Lung (tissue), 12 donors: Measurements from ENCODE around the gene BAZ2A. TPM values are rescaled to one million over a fixed set of nuclear protein-coding genes. Genes with fewer than 3 reads are reported as not detected.

Source experiments
- ATAC-seq: fragments of 200-7000 bp; cut with Tn5 transposase; one replicate; pipeline ENCODE4 v1.9.1; 2020; ENCODE audit warnings: moderate number of reproducible peaks; ENCODE audit not compliant: insufficient read depth, low FRiP score
- DNase-seq, 3 donors: peaks; one replicate each; pipeline ENCODE4 v3.0.0-alpha.2; 2013 to 2017
- H3K27ac ChIP-seq, 2 donors: one replicate each; pipeline ENCODE4 v1.5.1; 2013; ENCODE audit warnings: mild to moderate bottlenecking in 2 of 2, moderate library complexity in 2 of 2, control low read depth in 1 of 2, inconsistent platforms in 1 of 2, low read depth in 1 of 2, low read length in 1 of 2
- H3K27me3 ChIP-seq, 3 donors: one replicate each; pipeline ENCODE4 v1.5.1; 2013; ENCODE audit warnings: low read length in 2 of 3; ENCODE audit not compliant: control insufficient read depth in 3 of 3, insufficient read depth in 3 of 3
- H3K36me3 ChIP-seq, 4 donors: one replicate each; pipeline ENCODE4 v1.5.1; 2013; ENCODE audit warnings: low read length in 4 of 4, mild to moderate bottlenecking in 1 of 4, moderate library complexity in 1 of 4; ENCODE audit not compliant: control insufficient read depth in 4 of 4, insufficient read depth in 4 of 4
- H3K4me1 ChIP-seq, 5 donors: one replicate each; pipeline ENCODE4 v1.5.1; 2013; ENCODE audit warnings: low read length in 5 of 5, mild to moderate bottlenecking in 2 of 5, moderate library complexity in 1 of 5; ENCODE audit not compliant: control insufficient read depth in 5 of 5, insufficient read depth in 5 of 5
- H3K4me3 ChIP-seq: one replicate; pipeline ENCODE4 v1.5.1; 2013; ENCODE audit warnings: mild to moderate bottlenecking, control low read depth, moderate library complexity
- H3K9ac ChIP-seq, 2 donors: one replicate each; pipeline ENCODE4 v1.5.1; 2013; ENCODE audit warnings: low read length in 2 of 2, control low read depth in 1 of 2; ENCODE audit not compliant: insufficient read depth in 1 of 2
- H3K9me3 ChIP-seq, 4 donors: one replicate each; pipeline ENCODE4 v1.5.1; 2013; ENCODE audit warnings: low read length in 3 of 4, mild to moderate bottlenecking in 1 of 4, moderate library complexity in 1 of 4; ENCODE audit not compliant: control insufficient read depth in 4 of 4, insufficient read depth in 3 of 4
- WGBS, 2 donors: extraction: QIAGEN DNeasy Blood & Tissue Kit; methylation state at CpG; one replicate each; pipeline ENCODE4 v1.1.7; 2013; 5-methylcytosine and 5-hydroxymethylcytosine counted together
- polyA plus RNA-seq, 2 donors: library from polyadenylated mRNA; stranded (reverse); fragments of 200-250 nt; gene quantifications; one replicate each; pipeline ENCODE4 v1.2.1, GENCODE V29; 2013
- total RNA-seq, 2 donors: library from RNA; depleted of rRNA in 1 of 2; stranded (reverse); fragments of >200 nt in 1 of 2; gene quantifications; one replicate each; pipeline ENCODE4 v1.2.1, GENCODE V29; 2014 to 2021
- TF ChIP-seq, protein P1 (sequence below): IDR thresholded peaks from 2 replicates; pipeline ENCODE4 v1.5.1; 2012; ENCODE audit warnings: mild to moderate bottlenecking; ENCODE audit errors: control extremely low read depth, extremely low read depth
- donor health status: control.
- donor health status: control.
- donor health status: Bipolar disorder and iron deficiency.
- donor health status: healthy.
- donor health status: DM: yes; HTN: yes; CAD: no.

BAZ2A gene
- total and polyA plus RNA-seq, 4 donors = 31.3 to 92.0 (median 60.5) TPM

- Histone ChIP-seq H3K27ac (peak overlapping the region; percentile 50 to 69), H3K36me3 (peaks cover 20 to 42% (median 22%) of the 10 kb centered on the region in 4 donors), H3K4me1 (peaks cover 0 to 2% (median 0%) of the 10 kb centered on the region in 5 donors), H3K27me3 (no peaks in the 10 kb centered on the region), H3K4me3 (no peak overlapping the region), H3K9me3 (no peaks in the 10 kb centered on the region), H3K9ac (no peak overlapping the region)
- TF ChIP-seq, protein P1, sequence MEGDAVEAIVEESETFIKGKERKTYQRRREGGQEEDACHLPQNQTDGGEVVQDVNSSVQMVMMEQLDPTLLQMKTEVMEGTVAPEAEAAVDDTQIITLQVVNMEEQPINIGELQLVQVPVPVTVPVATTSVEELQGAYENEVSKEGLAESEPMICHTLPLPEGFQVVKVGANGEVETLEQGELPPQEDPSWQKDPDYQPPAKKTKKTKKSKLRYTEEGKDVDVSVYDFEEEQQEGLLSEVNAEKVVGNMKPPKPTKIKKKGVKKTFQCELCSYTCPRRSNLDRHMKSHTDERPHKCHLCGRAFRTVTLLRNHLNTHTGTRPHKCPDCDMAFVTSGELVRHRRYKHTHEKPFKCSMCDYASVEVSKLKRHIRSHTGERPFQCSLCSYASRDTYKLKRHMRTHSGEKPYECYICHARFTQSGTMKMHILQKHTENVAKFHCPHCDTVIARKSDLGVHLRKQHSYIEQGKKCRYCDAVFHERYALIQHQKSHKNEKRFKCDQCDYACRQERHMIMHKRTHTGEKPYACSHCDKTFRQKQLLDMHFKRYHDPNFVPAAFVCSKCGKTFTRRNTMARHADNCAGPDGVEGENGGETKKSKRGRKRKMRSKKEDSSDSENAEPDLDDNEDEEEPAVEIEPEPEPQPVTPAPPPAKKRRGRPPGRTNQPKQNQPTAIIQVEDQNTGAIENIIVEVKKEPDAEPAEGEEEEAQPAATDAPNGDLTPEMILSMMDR = peak; percentile 60
- peak; percentile 70 for ATAC-seq
- DNase-seq = peak; percentile 67 to 74 (median 69)
- WGBS, 2 donors = 50 to 58% methylated on average over 8 of the region's 8 CpGs
These were observed 36.1 kb downstream of the BAZ2A start for GRCh38 chr12:56593909-56594621.

DNA sequence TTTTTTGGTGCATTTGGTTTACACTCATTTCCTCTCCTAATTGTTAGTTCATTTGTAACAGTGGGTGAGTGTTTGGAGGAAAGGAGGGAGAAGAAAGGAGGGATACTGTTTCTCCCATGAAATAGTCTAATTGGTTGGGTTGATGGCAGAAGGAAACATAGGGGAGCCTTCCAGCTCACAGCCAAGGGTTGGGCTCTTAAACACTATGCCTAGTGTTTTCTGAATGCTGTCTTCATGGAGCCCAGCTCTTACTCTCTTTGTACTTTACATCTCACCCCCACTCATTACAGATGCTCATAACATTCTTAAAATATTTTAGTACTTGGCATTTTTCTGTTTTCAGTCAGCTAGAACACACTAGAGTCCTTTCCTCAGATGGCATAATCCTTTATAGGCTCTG, 38.2 kb downstream of the BAZ2A start:
- no peaks in the 10 kb centered on the region for H3K27me3 ChIP-seq
- peaks cover 0 to 2% (median 0%) of the 10 kb centered on the region in 5 donors for H3K4me1 ChIP-seq
- H3K27ac ChIP-seq = no peak overlapping the region
- H3K9ac ChIP-seq = no peak overlapping the region
- ATAC-seq (no peak), DNase-seq (peak in 1 of 3 donors; percentile 27)
- TF ChIP-seq, protein P1 = no peak
- peaks cover 13 to 40% (median 24%) of the 10 kb centered on the region in 4 donors for H3K36me3 ChIP-seq
- H3K4me3 ChIP-seq = no peak overlapping the region
- no peaks in the 10 kb centered on the region for H3K9me3 ChIP-seq

GRCh38 chr12:56591126-56591525, 39.0 kb downstream of the BAZ2A start:
- Histone ChIP-seq H3K4me3 (no peak overlapping the region), H3K9me3 (no peaks in the 10 kb centered on the region), H3K9ac (no peak overlapping the region), H3K27me3 (no peaks in the 10 kb centered on the region), H3K4me1 (peaks cover 0 to 2% (median 0%) of the 10 kb centered on the region in 5 donors), H3K27ac (no peak overlapping the region), H3K36me3 (peaks cover 13 to 34% (median 22%) of the 10 kb centered on the region in 4 donors)
- ATAC-seq = no peak
- TF ChIP-seq, protein P1 = no peak
- DNase-seq = no peak
- 79 to 83% methylated on average over 5 of the region's 5 CpGs for WGBS, 2 donors
